Left ventricle myocardium inferior (tissue), 1 donor: ENCODE measurements around the gene BNC2. TPM values are rescaled to one million over a fixed set of nuclear protein-coding genes. Genes with fewer than 3 reads are reported as not detected.

Experiments used
- DNase-seq: peaks from one replicate; pipeline ENCODE4 v3.0.0-alpha.2; 2020
- H3K27ac ChIP-seq: fragments of 200-600 bp; replicated peaks from 2 replicates; pipeline ENCODE4 v1.8.0; 2021
- H3K27me3 ChIP-seq: fragments of 200-600 bp; 2 replicates; pipeline ENCODE4 v1.8.0; 2021; ENCODE audit warnings: low read depth
- H3K36me3 ChIP-seq: fragments of 200-600 bp; 2 replicates; pipeline ENCODE4 v1.8.0; 2021
- H3K4me1 ChIP-seq: fragments of 200-600 bp; 2 replicates; pipeline ENCODE4 v1.8.0; 2021
- H3K4me3 ChIP-seq: fragments of 200-600 bp; 2 replicates; pipeline ENCODE4 v1.8.0; 2021; ENCODE audit warnings: mild to moderate bottlenecking, moderate library complexity
- H3K9me3 ChIP-seq: fragments of 200-600 bp; replicated peaks from 2 replicates; pipeline ENCODE4 v1.8.0; 2021
- CTCF ChIP-seq: fragments of 200-600 bp; IDR thresholded peaks from 2 replicates; pipeline ENCODE4 v1.8.0; 2021; ENCODE audit warnings: antibody characterized with exemption, mild to moderate bottlenecking, borderline replicate concordance
- intact Hi-C: fragments of 100-400 bp; cut with micrococcal nuclease; formaldehyde crosslinking; loops from one replicate; pipeline ENCODE4 v1.11.0; 2022
- total RNA-seq: library from RNA; stranded (reverse); fragmentation: NEBNext Ultra II Directional; extraction: Animal tissue kit (Norgen Biotek cat#: 25700); gene quantifications from one replicate; pipeline ENCODE4 v1.2.1, GENCODE V29; 2021
- donor health status: DM: no; HTN: yes; CAD: no; lungs with severe emphysema.

The BNC2 gene
- total RNA-seq, 1 donor from 2014 or later, result 3.5 TPM

GRCh38 chr9:16690205-16690604, 180.3 kb downstream of the BNC2 start:
- Histone ChIP-seq H3K27me3 (no peaks in the 10 kb centered on the region), H3K36me3 (no peaks in the 10 kb centered on the region), H3K27ac (no peak overlapping the region), H3K9me3 (no peaks in the 10 kb centered on the region), H3K4me3 (no peak overlapping the region), H3K4me1 (peaks cover 17% of the 10 kb centered on the region)
- DNase-seq, result no peak
- no peak for TF ChIP-seq CTCF
- intact Hi-C loops, result no loop called here

DNA sequence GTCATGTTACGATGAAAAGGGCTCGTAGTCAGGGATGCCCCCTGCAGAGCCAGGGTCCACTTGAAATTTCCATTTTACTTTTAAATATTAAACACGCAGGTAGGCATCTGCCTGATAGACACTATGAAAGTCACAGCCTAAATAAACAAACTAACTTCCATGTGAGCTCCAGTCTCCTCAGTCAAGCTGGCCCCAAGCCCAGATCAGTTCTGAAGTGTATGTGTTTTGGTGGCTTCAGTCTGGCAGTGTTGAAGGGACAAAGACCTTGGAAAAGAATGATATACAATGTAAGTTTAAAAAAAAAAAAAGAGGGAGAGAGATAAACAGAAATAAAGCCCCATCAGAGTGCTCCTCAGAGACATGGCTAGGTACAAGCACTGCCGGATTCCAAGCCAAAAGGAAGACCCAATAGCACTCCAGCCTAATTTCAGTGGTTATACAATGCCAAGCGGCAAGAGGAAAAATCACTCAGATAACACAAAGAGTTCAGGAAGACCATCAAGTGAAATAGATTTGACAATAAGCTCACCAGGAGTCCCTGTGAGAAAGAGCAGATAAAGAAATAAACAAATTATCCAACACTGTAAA, 181.0 kb downstream of the BNC2 start:
- Histone ChIP-seq H3K27me3 (no peaks in the 10 kb centered on the region), H3K9me3 (no peaks in the 10 kb centered on the region), H3K4me1 (peaks cover 17% of the 10 kb centered on the region), H3K27ac (no peak overlapping the region), H3K36me3 (no peaks in the 10 kb centered on the region), H3K4me3 (no peak overlapping the region)
- DNase-seq, result peak; percentile 44
- TF ChIP-seq CTCF, result no peak
- intact Hi-C loops, result no loop called here

DNA sequence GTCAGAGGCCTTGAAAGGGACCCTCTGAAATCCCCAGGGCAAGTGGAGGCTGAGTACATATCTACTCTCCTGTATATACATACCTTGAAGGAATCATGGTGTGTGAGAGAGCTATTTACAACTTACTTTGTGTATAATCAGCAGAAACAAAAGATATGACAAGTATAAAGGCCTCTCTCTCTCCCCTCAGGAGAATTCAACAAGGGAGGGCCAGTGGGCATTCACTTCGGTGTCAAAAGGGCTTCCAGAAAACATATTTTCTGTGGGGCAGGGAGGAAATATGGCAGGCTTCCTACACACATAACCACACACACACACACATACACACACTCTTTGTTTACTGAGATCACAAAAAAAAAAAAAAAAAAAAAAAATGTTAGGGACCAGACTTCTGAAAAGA, 181.7 kb downstream of the BNC2 start:
- Histone ChIP-seq H3K9me3 (no peaks in the 10 kb centered on the region), H3K36me3 (no peaks in the 10 kb centered on the region), H3K27me3 (no peaks in the 10 kb centered on the region), H3K4me3 (no peak overlapping the region), H3K27ac (no peak overlapping the region), H3K4me1 (peaks cover 15% of the 10 kb centered on the region)
- DNase-seq, result no peak
- intact Hi-C loops, result no loop called here
- no peak for TF ChIP-seq CTCF

DNA sequence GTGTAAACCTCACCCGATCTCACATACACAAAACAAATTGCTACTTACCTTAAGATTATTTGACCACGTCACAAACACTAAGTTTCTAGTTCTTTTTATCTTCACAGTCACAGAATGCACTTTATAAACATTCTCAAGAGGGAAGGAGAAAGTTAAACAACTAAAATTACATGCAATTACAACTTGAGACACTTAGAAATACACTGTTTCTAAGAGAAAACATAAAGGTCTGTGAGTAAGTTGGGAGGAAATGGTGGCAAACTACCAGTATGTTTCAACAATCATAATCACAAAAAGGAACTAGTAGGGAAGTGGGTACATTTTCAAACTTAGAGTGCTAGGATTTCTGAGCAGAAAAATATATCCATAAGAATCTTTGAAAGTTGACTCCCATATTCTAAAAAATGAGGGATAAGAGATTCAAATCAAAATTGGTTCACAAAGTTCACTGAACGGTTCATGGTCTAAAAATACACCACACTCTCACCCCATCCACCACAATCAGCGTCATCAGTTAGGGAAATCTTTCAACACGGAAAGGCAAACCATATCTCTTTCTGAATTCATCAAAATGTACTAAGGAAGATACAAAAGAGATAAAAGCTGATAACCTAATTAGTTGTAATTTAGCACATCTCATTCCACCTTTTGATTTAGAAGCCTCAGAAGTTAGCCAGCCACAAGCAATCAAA, 182.6 kb downstream of the BNC2 start:
- Histone ChIP-seq H3K9me3 (no peaks in the 10 kb centered on the region), H3K27me3 (no peaks in the 10 kb centered on the region), H3K36me3 (no peaks in the 10 kb centered on the region), H3K4me3 (no peak overlapping the region), H3K27ac (no peak overlapping the region), H3K4me1 (peaks cover 8% of the 10 kb centered on the region)
- intact Hi-C loops, result no loop called here
- no peak for DNase-seq
- TF ChIP-seq CTCF, result no peak

DNA sequence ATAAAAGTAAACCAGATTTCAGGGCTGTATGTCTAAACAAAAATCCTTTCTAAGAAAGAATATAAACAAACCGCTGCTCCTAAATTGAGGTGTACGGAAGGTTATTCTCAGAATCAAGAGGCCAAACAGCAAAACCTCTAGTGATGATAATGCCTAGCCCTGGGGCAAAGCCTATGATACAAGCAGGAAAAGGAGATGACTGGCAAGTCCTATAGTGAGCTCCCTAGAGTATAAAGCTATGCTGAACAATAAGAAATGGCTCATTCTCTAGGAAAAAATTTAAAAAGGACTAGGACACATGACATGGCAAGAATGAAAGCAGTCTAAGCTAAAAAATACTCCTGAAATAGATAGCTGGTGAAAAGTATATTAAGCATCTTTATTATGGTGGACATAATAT, 187.1 kb downstream of the BNC2 start:
- H3K9me3 ChIP-seq, result no peaks in the 10 kb centered on the region
- peaks cover 10% of the 10 kb centered on the region for H3K27me3 ChIP-seq
- H3K36me3 ChIP-seq, result no peaks in the 10 kb centered on the region
- no peak for DNase-seq
- H3K4me1 ChIP-seq, result no peaks in the 10 kb centered on the region
- intact Hi-C loops, result no loop called here
- no peak for TF ChIP-seq CTCF
- H3K4me3 ChIP-seq, result no peak overlapping the region
- H3K27ac ChIP-seq, result no peak overlapping the region
